NCI-H1092 (cell line): ENCODE measurements around the gene PIR.

Experiments
- DNase-seq: peaks from one replicate; lab custom pipeline; 2025; lab: John Stamatoyannopoulos, UW

PIR gene

GRCh38 chrX:15493118-15493962 is at the start of gene PIR:
PIR (minus strand) TSS chrX:15493333; CDS start chrX:15491257, 2,076 bp downstream.
- peak; percentile 87 for DNase-seq

- DNase-seq, result no peak
These were observed 37.2 kb upstream of the PIR start for GRCh38 chrX:15530318-15530717.

GRCh38 chrX:15529165-15529564 is 36.0 kb upstream of the PIR start:
- no peak for DNase-seq

- DNase-seq, result peak; percentile 60
These were observed 32.7 kb upstream of the PIR start for GRCh38 chrX:15525664-15526416.

- no peak for DNase-seq
These were observed 31.3 kb upstream of the PIR start for GRCh38 chrX:15524417-15524816.

- no peak for DNase-seq
These were observed 30.0 kb upstream of the PIR start for GRCh38 chrX:15523088-15523487.

GRCh38 chrX:15522464-15522863 is 29.3 kb upstream of the PIR start:
- DNase-seq, result no peak

GRCh38 chrX:15515931-15516330 is 22.8 kb upstream of the PIR start:
- DNase-seq, result peak; percentile 31

- DNase-seq, result no peak
These were observed 21.1 kb upstream of the PIR start for GRCh38 chrX:15514279-15514678.

- DNase-seq, result no peak
These were observed 19.4 kb upstream of the PIR start for GRCh38 chrX:15512401-15512965.

- no peak for DNase-seq
These were observed 18.4 kb upstream of the PIR start for GRCh38 chrX:15511563-15511962.

GRCh38 chrX:15509845-15510244 is 16.7 kb upstream of the PIR start:
- no peak for DNase-seq

- DNase-seq, result no peak
These were observed 13.9 kb upstream of the PIR start for GRCh38 chrX:15507005-15507404.

GRCh38 chrX:15505101-15505500 is 12.0 kb upstream of the PIR start:
- no peak for DNase-seq

GRCh38 chrX:15504661-15505060 is 11.5 kb upstream of the PIR start:
- no peak for DNase-seq

GRCh38 chrX:15501506-15501905 is 8.4 kb upstream of the PIR start:
- DNase-seq, result no peak

- no peak for DNase-seq
These were observed 7.4 kb upstream of the PIR start, which contains the start of gene BMX for GRCh38 chrX:15500497-15500966. BMX (plus strand) TSS chrX:15500807; CDS start chrX:15508354, 7,547 bp downstream.

- DNase-seq, result no peak
These were observed 6.8 kb upstream of the PIR start for GRCh38 chrX:15499976-15500375.

GRCh38 chrX:15498741-15499140 is 5.6 kb upstream of the PIR start:
- DNase-seq, result no peak

- peak; percentile 22 for DNase-seq
These were observed 4.7 kb upstream of the PIR start for GRCh38 chrX:15497865-15498264.

GRCh38 chrX:15496824-15497223 is 3.7 kb upstream of the PIR start:
- DNase-seq, result no peak

- no peak for DNase-seq
These were observed 2.7 kb upstream of the PIR start for GRCh38 chrX:15495801-15496200.

- DNase-seq, result no peak
These were observed 664 bp downstream of the PIR start for GRCh38 chrX:15492469-15492868.
